GM12801 (cell line): Measurements from ENCODE around the gene ITPK1.

Experiments used
- CTCF ChIP-seq: IDR thresholded peaks from one replicate; pipeline ENCODE4 v1.5.1; 2011; ENCODE audit warnings: control low read depth; ENCODE audit not compliant: insufficient read length; ENCODE audit errors: extremely low read depth

The ITPK1 gene

GRCh38 chr14:93012951-93013719, 102.6 kb downstream of the ITPK1 start:
- no peak for TF ChIP-seq CTCF

GRCh38 chr14:93012506-93012905, 103.2 kb downstream of the ITPK1 start:
- no peak for TF ChIP-seq CTCF

GRCh38 chr14:93011650-93012325, 103.9 kb downstream of the ITPK1 start:
- no peak for TF ChIP-seq CTCF

GRCh38 chr14:93011141-93011529, 104.6 kb downstream of the ITPK1 start:
- TF ChIP-seq CTCF, result no peak

GRCh38 chr14:93010522-93011140, 105.1 kb downstream of the ITPK1 start:
- TF ChIP-seq CTCF, result no peak

GRCh38 chr14:93010130-93010499, 105.6 kb downstream of the ITPK1 start:
- no peak for TF ChIP-seq CTCF

- no peak for TF ChIP-seq CTCF
These were observed 106.1 kb downstream of the ITPK1 start for GRCh38 chr14:93009471-93010129.
